Trophoblast cell (in vitro differentiated cells and primary cell): Measurements from ENCODE around the gene FAM168A.
"Not testable (repeated sequence)": the region's sequence is repeated elsewhere in the genome, so short reads cannot be mapped to it uniquely, and the experiment has no call there.

ENCODE experiments used
- DNase-seq, 2 donors: peaks; one replicate each; pipeline ENCODE4 v3.0.0-alpha.2; 2016
- H2AFZ ChIP-seq: 2 replicates; pipeline ENCODE4 v1.6.1; 2013; ENCODE audit warnings: low read length, moderate library complexity, mild to moderate bottlenecking; ENCODE audit not compliant: insufficient read depth, poor library complexity
- H2AK5ac ChIP-seq: 2 replicates; pipeline ENCODE4 v1.6.1; 2013; ENCODE audit warnings: mild to moderate bottlenecking, low read length
- H2BK120ac ChIP-seq: 2 replicates; pipeline ENCODE4 v1.6.1; 2013; ENCODE audit warnings: low read length, mild to moderate bottlenecking, moderate library complexity; ENCODE audit not compliant: insufficient read depth, poor library complexity
- H2BK12ac ChIP-seq: 2 replicates; pipeline ENCODE4 v1.6.1; 2013; ENCODE audit warnings: mild to moderate bottlenecking, low read length, moderate library complexity
- H2BK5ac ChIP-seq: 2 replicates; pipeline ENCODE4 v1.6.1; 2013; ENCODE audit warnings: low read length, low read depth, moderate library complexity, mild to moderate bottlenecking; ENCODE audit not compliant: poor library complexity
- H3K14ac ChIP-seq: 2 replicates; pipeline ENCODE4 v1.6.1; 2013; ENCODE audit warnings: mild to moderate bottlenecking, low read length
- H3K18ac ChIP-seq: 2 replicates; pipeline ENCODE4 v1.6.1; 2013; ENCODE audit warnings: mild to moderate bottlenecking, low read length
- H3K23ac ChIP-seq: 2 replicates; pipeline ENCODE4 v1.6.1; 2013; ENCODE audit warnings: low read length
- H3K27ac ChIP-seq: 2 replicates; pipeline ENCODE4 v1.5.1; 2013; ENCODE audit warnings: low read depth, mild to moderate bottlenecking, inconsistent platforms, low read length, moderate library complexity
- H3K27me3 ChIP-seq: 2 replicates; pipeline ENCODE4 v1.6.1; 2013; ENCODE audit warnings: inconsistent platforms, mild to moderate bottlenecking, low read length, moderate library complexity; ENCODE audit not compliant: insufficient read depth
- H3K36me3 ChIP-seq, 2 experiments: 1 replicate in 1 of 2; 2 replicates in 1 of 2; pipeline ENCODE4 v1.6.1; 2013; ENCODE audit warnings: low read length in 2 of 2, mild to moderate bottlenecking in 2 of 2, moderate library complexity in 1 of 2; ENCODE audit not compliant: insufficient read depth in 2 of 2, control insufficient read depth in 1 of 2
- H3K4ac ChIP-seq: 2 replicates; pipeline ENCODE4 v1.6.1; 2013; ENCODE audit warnings: low read depth, mild to moderate bottlenecking, low read length, moderate library complexity
- H3K4me1 ChIP-seq, 2 experiments: 1 replicate in 1 of 2; 2 replicates in 1 of 2; pipeline ENCODE4 v1.6.1; 2013; ENCODE audit warnings: low read length in 2 of 2, mild to moderate bottlenecking in 2 of 2, moderate library complexity in 1 of 2; ENCODE audit not compliant: insufficient read depth in 2 of 2, control insufficient read depth in 1 of 2
- H3K4me2 ChIP-seq: 2 replicates; pipeline ENCODE4 v1.6.1; 2013; ENCODE audit warnings: inconsistent platforms, mild to moderate bottlenecking, low read length, moderate library complexity
- H3K4me3 ChIP-seq: 2 replicates; pipeline ENCODE4 v1.5.1; 2013; ENCODE audit warnings: mild to moderate bottlenecking, low read depth, low read length, inconsistent platforms
- H3K79me1 ChIP-seq: one replicate; pipeline ENCODE4 v1.6.1; 2013; ENCODE audit warnings: low read length
- H3K79me2 ChIP-seq: 2 replicates; pipeline ENCODE4 v1.6.1; 2013; ENCODE audit warnings: low read length, mild to moderate bottlenecking; ENCODE audit not compliant: control insufficient read depth, insufficient read depth, poor library complexity
- H3K9ac ChIP-seq: 2 replicates; pipeline ENCODE4 v1.6.1; 2013; ENCODE audit warnings: mild to moderate bottlenecking, low read length
- H3K9me3 ChIP-seq: 2 replicates; pipeline ENCODE4 v1.6.1; 2013; ENCODE audit warnings: low read depth, mild to moderate bottlenecking, control low read depth, inconsistent platforms, low read length; ENCODE audit not compliant: insufficient read depth
- H4K12ac ChIP-seq: 2 replicates; pipeline ENCODE4 v1.6.1; 2013; ENCODE audit warnings: low read depth, mild to moderate bottlenecking, low read length, moderate library complexity
- H4K8ac ChIP-seq: 2 replicates; pipeline ENCODE4 v1.6.1; 2013; ENCODE audit warnings: low read depth, mild to moderate bottlenecking, low read length, moderate library complexity
- H4K91ac ChIP-seq: one replicate; pipeline ENCODE4 v1.6.1; 2013; ENCODE audit warnings: low read depth, mild to moderate bottlenecking, low read length, moderate library complexity
- WGBS: extraction: QIAGEN DNeasy Blood & Tissue Kit; methylation state at CpG from one replicate; pipeline ENCODE4 v1.1.7; 2013; ENCODE audit warnings: missing lambda C conversion rate; ENCODE audit not compliant: insufficient read length, insufficient coverage; ENCODE audit errors: extremely low coverage; 5-methylcytosine and 5-hydroxymethylcytosine counted together

FAM168A gene

DNA sequence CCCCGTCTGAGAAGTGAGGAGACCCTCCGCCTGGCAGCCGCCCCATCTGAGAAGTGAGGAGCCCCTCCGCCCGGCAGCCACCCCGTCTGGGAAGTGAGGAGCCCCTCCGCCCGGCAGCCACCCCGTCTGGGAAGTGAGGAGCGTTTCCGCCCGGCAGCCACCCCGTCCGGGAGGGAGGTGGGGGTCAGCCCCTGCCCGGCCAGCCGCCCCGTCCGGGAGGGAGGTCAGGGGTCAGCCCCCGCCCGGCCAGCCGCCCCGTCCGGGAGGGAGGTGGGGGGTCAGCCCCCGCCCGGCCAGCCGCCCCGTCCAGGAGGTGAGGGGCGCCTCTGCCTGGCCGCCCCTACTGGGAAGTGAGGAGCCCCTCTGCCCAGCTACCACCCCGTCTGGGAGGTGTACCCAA, 25.9 kb downstream of the FAM168A start:
- H2BK12ac ChIP-seq, H3K4ac ChIP-seq, H3K4me3 ChIP-seq, H3K4me1 ChIP-seq, H2AFZ ChIP-seq, H3K4me2 ChIP-seq, H3K27me3 ChIP-seq, H3K36me3 ChIP-seq, H3K23ac ChIP-seq, H3K79me2 ChIP-seq, H3K79me1 ChIP-seq, H3K9me3 ChIP-seq, H2AK5ac ChIP-seq, H2BK120ac ChIP-seq, H3K9ac ChIP-seq, H4K91ac ChIP-seq, H3K14ac ChIP-seq, DNase-seq, H4K12ac ChIP-seq, H2BK5ac ChIP-seq, H3K27ac ChIP-seq, H4K8ac ChIP-seq, H3K18ac ChIP-seq: not testable (repeated sequence)
- no CpG with 5 or more reads among the region's 30 CpGs for WGBS

DNA sequence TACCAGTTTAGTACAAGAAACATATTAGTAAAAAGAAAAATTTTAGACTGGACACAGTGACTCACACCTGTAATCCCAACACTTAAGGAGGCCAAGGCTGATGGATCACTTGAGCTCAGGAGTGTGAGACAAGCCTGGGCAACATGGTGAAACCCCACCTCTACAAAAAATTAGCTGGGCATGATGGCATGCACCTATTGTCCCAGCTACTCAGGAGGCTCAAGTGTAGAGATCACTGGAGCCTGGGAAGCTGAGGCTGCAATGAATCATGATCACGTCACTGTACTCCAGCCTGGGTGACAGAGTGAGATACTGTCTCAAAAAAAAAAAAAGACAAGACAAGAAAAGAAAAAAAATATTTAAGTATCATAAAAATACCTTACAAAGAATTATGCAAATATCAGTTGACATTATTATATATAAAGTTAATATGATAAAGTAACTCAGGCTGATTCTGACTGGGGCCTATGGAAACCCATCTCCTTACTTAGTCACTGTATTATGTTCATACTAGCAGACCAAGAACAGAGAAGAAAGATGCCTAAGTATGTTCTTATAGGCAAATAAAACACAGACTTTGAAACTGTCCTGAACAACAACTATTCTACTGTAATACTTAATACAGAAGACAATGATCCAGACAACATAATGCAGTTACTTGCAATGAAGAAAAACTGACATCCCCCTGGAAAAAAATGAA, 27.3 kb downstream of the FAM168A start:
- H3K4ac ChIP-seq = no peak overlapping the region
- WGBS = no CpG with 5 or more reads among the region's 1 CpG
- no peak overlapping the region for H4K8ac ChIP-seq
- no peaks in the 10 kb centered on the region for H3K27me3 ChIP-seq
- H3K79me2 ChIP-seq = no peaks in the 10 kb centered on the region
- H2AFZ ChIP-seq = no peak overlapping the region
- H3K4me3 ChIP-seq = no peak overlapping the region
- no peak overlapping the region for H3K9ac ChIP-seq
- no peak overlapping the region for H3K23ac ChIP-seq
- H2BK120ac ChIP-seq = no peak overlapping the region
- no peak overlapping the region for H3K4me2 ChIP-seq
- no peak overlapping the region for H2AK5ac ChIP-seq
- no peak overlapping the region for H3K27ac ChIP-seq
- no peak overlapping the region for H4K12ac ChIP-seq
- H2BK12ac ChIP-seq = no peak overlapping the region
- no peak overlapping the region for H3K18ac ChIP-seq
- no peak overlapping the region for H4K91ac ChIP-seq
- H3K14ac ChIP-seq = no peak overlapping the region
- H3K36me3 ChIP-seq = peaks cover 0 to 6% of the 10 kb centered on the region in 2 experiments
- no peak overlapping the region for H2BK5ac ChIP-seq
- DNase-seq = no peak
- no peaks in the 10 kb centered on the region for H3K9me3 ChIP-seq
- H3K79me1 ChIP-seq = no peaks in the 10 kb centered on the region
- peaks cover 0 to 2% of the 10 kb centered on the region in 2 experiments for H3K4me1 ChIP-seq

DNA sequence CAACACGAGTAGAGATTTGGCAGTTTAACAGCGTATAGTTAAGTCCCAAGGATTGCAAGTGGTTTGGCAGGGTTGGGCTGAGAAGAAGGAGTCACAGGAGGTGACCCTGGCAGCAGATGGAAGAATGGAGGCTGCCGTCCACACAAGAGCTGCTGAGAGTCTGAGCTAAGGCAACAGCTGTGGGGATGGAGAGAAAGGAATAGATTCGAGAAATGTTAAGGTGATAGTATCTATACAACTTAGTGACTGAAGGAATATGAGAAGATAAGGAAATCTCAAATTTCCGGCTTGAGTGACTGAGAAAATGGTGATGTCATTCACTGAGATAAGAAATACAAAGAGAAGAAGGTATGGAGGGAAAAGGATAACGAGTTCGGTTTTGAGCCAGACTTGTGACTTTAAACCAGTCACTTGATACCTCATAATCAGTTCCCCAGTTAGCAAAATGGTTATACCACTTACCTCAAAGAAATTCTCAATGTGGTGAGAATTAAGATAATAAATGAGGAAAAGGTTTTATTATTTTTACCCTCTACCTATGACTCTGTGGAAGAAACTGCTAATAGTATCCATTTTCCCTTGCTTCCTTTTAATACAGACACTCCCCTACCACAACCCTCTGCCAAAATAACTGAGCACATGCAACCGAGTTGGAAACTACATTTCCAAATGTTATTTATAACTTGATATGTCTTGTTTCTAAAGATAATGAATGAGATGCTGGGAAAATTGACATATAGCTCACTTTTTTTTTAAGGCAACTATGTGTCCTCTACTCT, 30.7 kb downstream of the FAM168A start:
- H3K79me2 ChIP-seq = no peaks in the 10 kb centered on the region
- no peaks in the 10 kb centered on the region for H3K27me3 ChIP-seq
- H3K4me1 ChIP-seq = peaks cover 0 to 2% of the 10 kb centered on the region in 2 experiments
- no peak overlapping the region for H2BK120ac ChIP-seq
- no peak overlapping the region for H2AFZ ChIP-seq
- no peak overlapping the region for H4K12ac ChIP-seq
- peak; percentile 17 to 81 for DNase-seq
- no peak overlapping the region for H3K14ac ChIP-seq
- H3K4me2 ChIP-seq = no peak overlapping the region
- H3K23ac ChIP-seq = no peak overlapping the region
- no peak overlapping the region for H3K4me3 ChIP-seq
- H4K8ac ChIP-seq = no peak overlapping the region
- H3K4ac ChIP-seq = no peak overlapping the region
- no peak overlapping the region for H3K9ac ChIP-seq
- no peak overlapping the region for H3K18ac ChIP-seq
- H3K36me3 ChIP-seq = peaks cover 0 to 6% of the 10 kb centered on the region in 2 experiments
- H4K91ac ChIP-seq = no peak overlapping the region
- no peak overlapping the region for H2AK5ac ChIP-seq
- 100% methylated on average over 1 of the region's 8 CpGs for WGBS
- no peaks in the 10 kb centered on the region for H3K79me1 ChIP-seq
- no peak overlapping the region for H3K27ac ChIP-seq
- H2BK5ac ChIP-seq = no peak overlapping the region
- H3K9me3 ChIP-seq = no peaks in the 10 kb centered on the region
- no peak overlapping the region for H2BK12ac ChIP-seq

DNA sequence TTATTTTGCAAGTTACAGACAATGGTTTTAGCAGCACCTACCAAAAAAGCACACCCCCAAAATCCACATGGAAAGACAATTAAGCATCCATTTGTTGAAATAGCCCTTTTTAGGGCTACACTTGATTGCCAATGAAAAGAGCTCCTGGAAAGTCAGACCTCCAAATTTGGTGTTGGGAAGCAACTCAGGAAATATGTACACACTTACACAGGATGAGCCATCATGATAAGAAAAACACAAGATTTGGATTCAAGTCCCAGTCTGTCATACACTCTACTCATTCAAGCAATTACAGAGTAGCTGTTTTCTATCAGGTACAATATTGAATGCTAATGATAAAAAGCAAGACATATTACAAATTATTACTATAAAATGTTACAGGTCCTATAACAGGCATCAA, 31.5 kb downstream of the FAM168A start:
- Histone ChIP-seq H3K79me1 (no peaks in the 10 kb centered on the region), H3K27ac (no peak overlapping the region), H2BK5ac (no peak overlapping the region), H3K9me3 (no peaks in the 10 kb centered on the region), H3K4me1 (peaks cover 0 to 2% of the 10 kb centered on the region in 2 experiments), H3K27me3 (no peaks in the 10 kb centered on the region), H3K9ac (no peak overlapping the region), H2BK12ac (no peak overlapping the region), H3K4me2 (no peak overlapping the region), H3K18ac (no peak overlapping the region), H3K4ac (no peak overlapping the region), H2AK5ac (no peak overlapping the region), H4K91ac (no peak overlapping the region), H3K36me3 (peaks cover 0 to 5% of the 10 kb centered on the region in 2 experiments), H2BK120ac (no peak overlapping the region), H3K79me2 (no peaks in the 10 kb centered on the region), H3K4me3 (no peak overlapping the region), H3K14ac (no peak overlapping the region), H2AFZ (no peak overlapping the region), H4K8ac (no peak overlapping the region), H3K23ac (no peak overlapping the region), H4K12ac (no peak overlapping the region)
- no peak for DNase-seq
